Transverse colon (tissue), 4 donors: ENCODE measurements around the gene AKAP7. TPM values are rescaled to one million over a fixed set of nuclear protein-coding genes. Genes with fewer than 3 reads are reported as not detected.
"Not testable (repeated sequence)": the region's sequence is repeated elsewhere in the genome, so short reads cannot be mapped to it uniquely, and the experiment has no call there.

ENCODE experiments used
- DNase-seq: peaks from one replicate; pipeline ENCODE4 v3.0.0-alpha.2; 2019
- H3K27ac ChIP-seq, 4 donors: fragments of 200-600 bp; sonication (generic); 2 replicates each; pipeline ENCODE4 v1.5.1; 2016 to 2018; ENCODE audit warnings: inconsistent platforms in 4 of 4
- H3K27me3 ChIP-seq: fragments of 200-600 bp; sonication (generic); 2 replicates; pipeline ENCODE4 v1.5.1; 2017; ENCODE audit warnings: inconsistent platforms
- H3K36me3 ChIP-seq, 4 donors: fragments of 200-600 bp; sonication (generic); 2 replicates each; pipeline ENCODE4 v1.5.1; 2017 to 2019; ENCODE audit warnings: inconsistent platforms in 4 of 4
- H3K4me1 ChIP-seq, 4 donors: fragments of 200-600 bp; sonication (generic); 2 replicates each; pipeline ENCODE4 v1.5.1; 2017 to 2020; ENCODE audit warnings: inconsistent platforms in 4 of 4
- H3K4me3 ChIP-seq, 4 donors: fragments of 200-600 bp; sonication (generic); 1 replicate in 1 of 4; 2 replicates in 3 of 4; pipeline versions ENCODE4 v1.5.1 to v1.6.1; 2017 to 2019; ENCODE audit warnings: inconsistent platforms in 4 of 4
- H3K9me3 ChIP-seq, 2 donors: fragments of 200-600 bp; sonication (generic); 2 replicates each; pipeline ENCODE4 v1.5.1; 2017 to 2019; ENCODE audit warnings: inconsistent platforms in 2 of 2
- EP300 ChIP-seq: sonication (generic); formaldehyde crosslinking; IDR thresholded peaks from one replicate; pipeline ENCODE4 v1.6.1; 2017; ENCODE audit warnings: antibody characterized with exemption, low read depth
- POLR2A ChIP-seq: fragments of 450-650 bp; IDR thresholded peaks from one replicate; pipeline ENCODE4 v1.6.1; 2016; ENCODE audit warnings: antibody characterized with exemption, mild to moderate bottlenecking, moderate library complexity
- POLR2AphosphoS5 ChIP-seq, 3 donors: sonication (generic); formaldehyde crosslinking; IDR thresholded peaks; one replicate each; pipeline ENCODE4 v1.6.1; 2016; ENCODE audit warnings: antibody characterized with exemption in 3 of 3
- WGBS, 2 donors: methylation state at CpG; one replicate each; pipeline ENCODE4 v1.1.5; 2018; ENCODE audit warnings: low coverage in 1 of 2; 5-methylcytosine and 5-hydroxymethylcytosine counted together
- in situ Hi-C, 4 donors: fragments of 200-750 bp; cut with MboI; loops; one replicate each; pipeline versions ENCODE4 v1.15.0 to v1.15.1; 2017; ENCODE audit warnings: low sequenced_read_pairs in 3 of 4, low pct_ligation_motif_present in 1 of 4, low pct_unique_long_range_greater_than_20kb in 1 of 4
- intact Hi-C: fragments of 100-400 bp; cut with DNase I; formaldehyde crosslinking; loops from one replicate; pipeline ENCODE4 v1.15.1; 2023; ENCODE audit warnings: low total_unique reads
- total RNA-seq, 4 donors: library from RNA; depleted of rRNA; stranded (reverse); fragments of >200 nt; gene quantifications; one replicate each; pipeline ENCODE4 v1.1.0, GENCODE V29; 2016
- TF ChIP-seq, protein P1 (sequence below), 5 experiments: fragments of 200-600 bp in 3 of 5; fragments of 450-650 bp in 2 of 5; sonication (generic) in 3 of 5; IDR thresholded peaks; 1 replicate in 2 of 5; 2 replicates in 3 of 5; pipeline ENCODE4 v1.5.1; 2016 to 2017; ENCODE audit warnings: antibody characterized with exemption in 5 of 5, inconsistent platforms in 3 of 5, mild to moderate bottlenecking in 2 of 5, moderate library complexity in 1 of 5

Gene AKAP7
- total RNA-seq = 10 to 100 TPM in 2 of 4 donors, 1 to 10 TPM in 2; 4.9 to 19.1 (median 12.0) TPM

- Histone ChIP-seq H3K36me3 (no peaks in the 10 kb centered on the region), H3K27me3 (no peaks in the 10 kb centered on the region), H3K4me1 (peaks cover 0 to 16% (median 8%) of the 10 kb centered on the region in 4 donors), H3K4me3 (peak within 1 kb of the TSS; percentile 62 to 97 (median 84)), H3K9me3 (no peaks in the 10 kb centered on the region), H3K27ac (peak within 1 kb of the TSS; percentile 91 to 94 (median 92))
- in situ Hi-C loops (no loop called here), intact Hi-C loops (no loop called here)
- DNase-seq = peak; percentile 75
- 0 to 1% methylated on average over 6 to 18 of the region's 99 CpGs for WGBS, 2 donors
- TF ChIP-seq EP300 (no peak), POLR2AphosphoS5 (IDR thresholded peaks at IDR 0.05) (peak in 2 of 3 donors; percentile 24 to 34)
Measured at GRCh38 chr6:131135244-131136020, at the start of gene AKAP7. Gene AKAP7, plus strand, starts transcription at chr6:131135467. Its CDS starts 297 bp downstream, at chr6:131135764.

- in situ Hi-C loops, H3K27me3 ChIP-seq, H3K36me3 ChIP-seq, H3K4me1 ChIP-seq, H3K9me3 ChIP-seq, H3K27ac ChIP-seq, intact Hi-C loops, DNase-seq, H3K4me3 ChIP-seq: not testable (repeated sequence)
- WGBS, 2 donors = 75 to 82% methylated on average over 3 of the region's 3 CpGs
Measured at GRCh38 chr6:131090339-131090738, 44.9 kb upstream of the AKAP7 start.

GRCh38 chr6:131091944-131092343 is 43.3 kb upstream of the AKAP7 start:
- H3K4me3 ChIP-seq, H3K27ac ChIP-seq, in situ Hi-C loops, H3K9me3 ChIP-seq, DNase-seq, H3K36me3 ChIP-seq, H3K4me1 ChIP-seq, intact Hi-C loops, H3K27me3 ChIP-seq: not testable (repeated sequence)
- WGBS, 2 donors = 83 to 100% methylated on average over 3 to 7 of the region's 7 CpGs

GRCh38 chr6:131093334-131093733 is 41.9 kb upstream of the AKAP7 start:
- in situ Hi-C loops (no loop called here), intact Hi-C loops (no loop called here)
- no peaks in the 10 kb centered on the region for H3K36me3 ChIP-seq
- 80 to 91% methylated on average over 1 of the region's 1 CpG for WGBS, 2 donors
- TF ChIP-seq POLR2AphosphoS5 (IDR thresholded peaks at IDR 0.05) (no peak), POLR2A (no peak), EP300 (no peak)
- TF ChIP-seq, protein P1, sequence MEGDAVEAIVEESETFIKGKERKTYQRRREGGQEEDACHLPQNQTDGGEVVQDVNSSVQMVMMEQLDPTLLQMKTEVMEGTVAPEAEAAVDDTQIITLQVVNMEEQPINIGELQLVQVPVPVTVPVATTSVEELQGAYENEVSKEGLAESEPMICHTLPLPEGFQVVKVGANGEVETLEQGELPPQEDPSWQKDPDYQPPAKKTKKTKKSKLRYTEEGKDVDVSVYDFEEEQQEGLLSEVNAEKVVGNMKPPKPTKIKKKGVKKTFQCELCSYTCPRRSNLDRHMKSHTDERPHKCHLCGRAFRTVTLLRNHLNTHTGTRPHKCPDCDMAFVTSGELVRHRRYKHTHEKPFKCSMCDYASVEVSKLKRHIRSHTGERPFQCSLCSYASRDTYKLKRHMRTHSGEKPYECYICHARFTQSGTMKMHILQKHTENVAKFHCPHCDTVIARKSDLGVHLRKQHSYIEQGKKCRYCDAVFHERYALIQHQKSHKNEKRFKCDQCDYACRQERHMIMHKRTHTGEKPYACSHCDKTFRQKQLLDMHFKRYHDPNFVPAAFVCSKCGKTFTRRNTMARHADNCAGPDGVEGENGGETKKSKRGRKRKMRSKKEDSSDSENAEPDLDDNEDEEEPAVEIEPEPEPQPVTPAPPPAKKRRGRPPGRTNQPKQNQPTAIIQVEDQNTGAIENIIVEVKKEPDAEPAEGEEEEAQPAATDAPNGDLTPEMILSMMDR (IDR thresholded peaks at IDR 0.05) = no peak
- no peak overlapping the region for H3K4me3 ChIP-seq
- H3K27me3 ChIP-seq = no peaks in the 10 kb centered on the region
- peaks cover 0 to 6% of the 10 kb centered on the region in 2 donors for H3K9me3 ChIP-seq
- H3K27ac ChIP-seq = no peak overlapping the region
- no peak for DNase-seq
- no peaks in the 10 kb centered on the region for H3K4me1 ChIP-seq

DNA sequence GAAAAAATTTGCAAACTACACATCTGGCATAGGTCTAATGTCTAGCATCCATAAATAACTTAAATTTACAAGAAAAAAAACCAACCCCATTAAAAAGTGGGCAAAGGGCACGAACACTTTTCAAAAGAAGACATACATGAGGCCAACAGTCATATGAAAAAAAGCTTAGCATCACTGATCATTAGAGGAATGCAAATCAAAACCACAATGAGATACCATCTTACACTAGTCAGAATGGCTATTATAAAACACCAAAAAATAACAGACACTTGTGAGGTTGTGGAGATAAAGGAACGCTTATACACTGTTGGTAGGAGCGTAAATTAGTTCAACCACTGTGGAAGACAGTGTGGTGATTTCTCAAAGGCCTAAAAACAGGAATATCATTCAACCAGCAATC is 38.5 kb upstream of the AKAP7 start:
- H3K4me1 ChIP-seq = peaks cover 0 to 1% (median 0%) of the 10 kb centered on the region in 4 donors
- no peaks in the 10 kb centered on the region for H3K36me3 ChIP-seq
- H3K9me3 ChIP-seq = peaks cover 6% of the 10 kb centered on the region in 2 donors
- H3K4me3 ChIP-seq = no peak overlapping the region
- 83% methylated on average over 3 of the region's 3 CpGs; no CpG with 5 or more reads in 1 of the 2 donors for WGBS, 2 donors
- H3K27ac ChIP-seq = no peak overlapping the region
- in situ Hi-C loops = no loop called here
- no peaks in the 10 kb centered on the region for H3K27me3 ChIP-seq
- intact Hi-C loops = no loop called here
- DNase-seq = no peak
- no peak for TF ChIP-seq POLR2A
- TF ChIP-seq, protein P1 (IDR thresholded peaks at IDR 0.05) = no peak
- no peak for TF ChIP-seq EP300
- TF ChIP-seq POLR2AphosphoS5 (IDR thresholded peaks at IDR 0.05) = no peak
